ENCODE data around the gene SLC16A8.

The SLC16A8 gene

GRCh38 chr22:38031491-38031890 lies 52.5 kb downstream of the SLC16A8 start:
- no peaks in the 10 kb centered on the region for H3K4me1 ChIP-seq (ENCODE audit: insufficient read depth, low read length)
- TF ChIP-seq CTCF (IDR thresholded peaks at IDR 0.05; ENCODE audit: borderline replicate concordance, extremely low read depth, low read length, poor library complexity, severe bottlenecking) (no peak), EZH2 (IDR thresholded peaks at IDR 0.05; ENCODE audit: borderline replicate concordance, low read depth, low read length, severe bottlenecking) (no peak)
- no peak for DNase-seq

GRCh38 chr22:38030311-38031133 lies 53.5 kb downstream of the SLC16A8 start:
- H3K9me3 ChIP-seq (ENCODE audit: insufficient read depth, low read length, severe bottlenecking) = no peaks in the 10 kb centered on the region
- no peak overlapping the region for H3K27ac ChIP-seq (ENCODE audit: low read length)
- no peaks in the 10 kb centered on the region for H3K79me2 ChIP-seq (ENCODE audit: insufficient read depth, low read length)
- H2AFZ ChIP-seq (ENCODE audit: low read depth, low read length) = no peak overlapping the region
- no peaks in the 10 kb centered on the region for H3K27me3 ChIP-seq (ENCODE audit: insufficient read depth, low read length, poor library complexity)
- DNase-seq (no peak), ATAC-seq (ENCODE audit: insufficient read depth, low read depth) (no peak)
- H3K4me2 ChIP-seq (ENCODE audit: insufficient read depth, low read length) = no peak overlapping the region
- 0 out of 2 replicates have a peak, but pooled peaks cover 2% of the 10 kb centered on the region for H4K20me1 ChIP-seq (ENCODE audit: insufficient read depth, low read length)
- no peak for TF ChIP-seq CTCF (IDR thresholded peaks at IDR 0.05; ENCODE audit: borderline replicate concordance, extremely low read depth, low read length, poor library complexity, severe bottlenecking)
- no peaks in the 10 kb centered on the region for H3K36me3 ChIP-seq (ENCODE audit: insufficient read depth, low read length)
- no peak overlapping the region for H3K4me3 ChIP-seq (ENCODE audit: low read depth in 1 of 2, low read length in 2 of 2)
- no peaks in the 10 kb centered on the region for H3K4me1 ChIP-seq (ENCODE audit: insufficient read depth, low read length)
- H3K9ac ChIP-seq (ENCODE audit: low read depth, low read length) = no peak overlapping the region

More at GRCh38 chr22:38031491-38031890, 52.5 kb downstream of the SLC16A8 start:
- H2AFZ ChIP-seq (ENCODE audit: low read depth, low read length) = no peak overlapping the region
- no peak overlapping the region for H3K9ac ChIP-seq (ENCODE audit: low read depth, low read length)
- no peaks in the 10 kb centered on the region for H3K79me2 ChIP-seq (ENCODE audit: insufficient read depth, low read length)
- ATAC-seq (ENCODE audit: insufficient read depth, low read depth) = no peak
- H3K27ac ChIP-seq (ENCODE audit: low read length) = no peak overlapping the region
- no peaks in the 10 kb centered on the region for H3K9me3 ChIP-seq (ENCODE audit: insufficient read depth, low read length, severe bottlenecking)
- no peaks in the 10 kb centered on the region for H3K36me3 ChIP-seq (ENCODE audit: insufficient read depth, low read length)
- no peaks in the 10 kb centered on the region for H3K27me3 ChIP-seq (ENCODE audit: insufficient read depth, low read length, poor library complexity)
- 0 out of 2 replicates have a peak, but pooled peaks cover 2% of the 10 kb centered on the region for H4K20me1 ChIP-seq (ENCODE audit: insufficient read depth, low read length)
- no peak overlapping the region for H3K4me3 ChIP-seq (ENCODE audit: low read depth in 1 of 2, low read length in 2 of 2)
- no peak overlapping the region for H3K4me2 ChIP-seq (ENCODE audit: insufficient read depth, low read length)

GRCh38 chr22:38029901-38030300 lies 54.1 kb downstream of the SLC16A8 start:
- no peak for DNase-seq

More at GRCh38 chr22:38029901-38030300, 54.1 kb downstream of the SLC16A8 start:
- no peak overlapping the region for H3K4me2 ChIP-seq (ENCODE audit: insufficient read depth, low read length)
- H3K27me3 ChIP-seq (ENCODE audit: insufficient read depth, low read length, poor library complexity) = no peaks in the 10 kb centered on the region
- no peaks in the 10 kb centered on the region for H3K4me1 ChIP-seq (ENCODE audit: insufficient read depth, low read length)
- H2AFZ ChIP-seq (ENCODE audit: low read depth, low read length) = no peak overlapping the region
- H4K20me1 ChIP-seq (ENCODE audit: insufficient read depth, low read length) = 0 out of 2 replicates have a peak, but pooled peaks cover 2% of the 10 kb centered on the region
- no peak for TF ChIP-seq CTCF (IDR thresholded peaks at IDR 0.05; ENCODE audit: borderline replicate concordance, extremely low read depth, low read length, poor library complexity, severe bottlenecking)
- no peak for TF ChIP-seq EZH2 (IDR thresholded peaks at IDR 0.05; ENCODE audit: borderline replicate concordance, low read depth, low read length, severe bottlenecking)
- ATAC-seq (ENCODE audit: insufficient read depth, low read depth) = no peak
- H3K27ac ChIP-seq (ENCODE audit: low read length) = no peak overlapping the region
- no peaks in the 10 kb centered on the region for H3K79me2 ChIP-seq (ENCODE audit: insufficient read depth, low read length)
- no peak overlapping the region for H3K4me3 ChIP-seq (ENCODE audit: low read depth in 1 of 2, low read length in 2 of 2)
- no peak overlapping the region for H3K9ac ChIP-seq (ENCODE audit: low read depth, low read length)
- H3K9me3 ChIP-seq (ENCODE audit: insufficient read depth, low read length, severe bottlenecking) = no peaks in the 10 kb centered on the region
- H3K36me3 ChIP-seq (ENCODE audit: insufficient read depth, low read length) = no peaks in the 10 kb centered on the region

Data from DND-41 (cell line).